K562 (cell line): ENCODE data around the gene AMZ2. TPM values are rescaled to one million over a fixed set of nuclear protein-coding genes. Genes with fewer than 3 reads are reported as not detected.
A peak's percentile ranks its signal among the peaks of the same experiment; 100 is the strongest.

ENCODE experiments used
- ASH1L ChIP-seq: fragments of 450-650 bp; IDR thresholded peaks from 2 replicates; pipeline ENCODE4 v1.6.1; 2018; ENCODE audit warnings: borderline replicate concordance, mild to moderate bottlenecking, low read depth; ENCODE audit not compliant: partially characterized antibody
- CSDE1 ChIP-seq, 2 experiments: fragments of 450-650 bp; IDR thresholded peaks; 2 replicates each; pipeline ENCODE4 v1.6.1; 2016; ENCODE audit warnings: mild to moderate bottlenecking in 1 of 2
- GABPA ChIP-seq: fragments of 200-800 bp; sonication (Bioruptor generic); conservative IDR thresholded peaks from 2 replicates; pipeline ENCODE4 v1.6.1; 2016; ENCODE audit warnings: low read depth, missing genetic modification characterization, missing compliant biosample characterization
- HNRNPL ChIP-seq: fragments of 200-400 bp; formaldehyde crosslinking; IDR thresholded peaks from 2 replicates; pipeline ENCODE4 v1.6.1; 2017; ENCODE audit warnings: low read depth, mild to moderate bottlenecking, low read length
- KLF10 ChIP-seq: fragments of 250-450 bp; sonication (Bioruptor Pico); IDR thresholded peaks from 2 replicates; pipeline ENCODE4 v1.6.1; 2021; ENCODE audit warnings: matching md5 sums
- LCOR ChIP-seq: sonication (generic); formaldehyde crosslinking; IDR thresholded peaks from 2 replicates; pipeline ENCODE4 v1.8.0; 2022; ENCODE audit warnings: mild to moderate bottlenecking, missing genetic modification reagents
- MCM5 ChIP-seq: fragments of 450-650 bp; IDR thresholded peaks from 2 replicates; pipeline ENCODE4 v1.6.1; 2016; ENCODE audit warnings: low read depth
- NFRKB ChIP-seq: fragments of 450-650 bp; IDR thresholded peaks from 2 replicates; pipeline ENCODE4 v1.6.1; 2016; ENCODE audit warnings: low read depth
- NRF1 ChIP-seq, 2 experiments: fragments of 450-650 bp; IDR thresholded peaks in 1 of 2; conservative IDR thresholded peaks in 1 of 2; 2 replicates each; pipeline ENCODE4 v1.6.1; 2014; ENCODE audit warnings: mild to moderate bottlenecking in 2 of 2
- PHTF2 ChIP-seq: fragments of 250-450 bp; sonication (Bioruptor Pico); IDR thresholded peaks from 2 replicates; pipeline ENCODE4 v1.5.0; 2021; ENCODE audit warnings: mild to moderate bottlenecking
- POLR2AphosphoS5 ChIP-seq: IDR thresholded peaks from 2 replicates; pipeline ENCODE4 v1.6.1; 2011; ENCODE audit warnings: mild to moderate bottlenecking, low read depth, low read length, moderate library complexity; ENCODE audit not compliant: control insufficient read depth, insufficient read depth
- RFX5 ChIP-seq: IDR thresholded peaks from 2 replicates; pipeline ENCODE4 v1.6.1; 2011; ENCODE audit warnings: low read depth, mild to moderate bottlenecking, improper control_type of control experiment, low read length
- RREB1 ChIP-seq: fragments of 250-450 bp; sonication (Bioruptor Pico); IDR thresholded peaks from 2 replicates; pipeline ENCODE4 v1.4.0; 2020
- SETDB1 ChIP-seq: IDR thresholded peaks from one replicate; pipeline ENCODE4 v1.6.1; 2012; ENCODE audit warnings: low read length, control low read depth, inconsistent platforms
- SMARCA4 ChIP-seq: fragments of 450-650 bp; IDR thresholded peaks from 2 replicates; pipeline ENCODE4 v1.6.1; 2016
- SRSF1 ChIP-seq: fragments of 200-400 bp; formaldehyde crosslinking; IDR thresholded peaks from 2 replicates; pipeline ENCODE4 v1.6.1; 2017; ENCODE audit warnings: mild to moderate bottlenecking, low read depth, low read length, moderate library complexity
- ZNF311 ChIP-seq: fragments of 250-450 bp; sonication (Bioruptor Pico); IDR thresholded peaks from 2 replicates; pipeline ENCODE4 v1.4.0; 2020; ENCODE audit warnings: mild to moderate bottlenecking, moderate library complexity
- ZNF354B ChIP-seq: fragments of 250-450 bp; sonication (Bioruptor Pico); IDR thresholded peaks from 2 replicates; pipeline ENCODE4 v1.4.0; 2020
- ZNF77 ChIP-seq: fragments of 250-450 bp; sonication (Bioruptor Pico); IDR thresholded peaks from 2 replicates; pipeline ENCODE4 v1.5.0; 2020
- polyA plus RNA-seq, 8 experiments: library from polyadenylated mRNA; depleted of rRNA in 4 of 8; stranded (reverse) in 5 of 8; unstranded in 3 of 8; fragments of >200 nt; fragmentation: Nextera tagmentation in 2 of 8; fragmentation: Illumina TruSeq in 1 of 8; extraction: Ambion mirVana in 2 of 8; extraction: Trizol in 1 of 8; gene quantifications; 2 replicates each; pipeline versions ENCODE4 v1.2.1 to v1.2.3, GENCODE V29; 2011 to 2014; ENCODE audit warnings: inconsistent platforms in 1 of 8, missing spikeins in 1 of 8
- total RNA-seq, 7 experiments: library from RNA; depleted of rRNA in 6 of 7; stranded (reverse); fragments of >200 nt in 6 of 7; fragmentation: Illumina TruSeq in 2 of 7; extraction: Trizol in 2 of 7; gene quantifications; 2 replicates each; pipeline versions ENCODE4 v1.2.1 to v1.2.3, GENCODE V29; 2011 to 2021; ENCODE audit warnings: low replicate concordance in 1 of 7
- TF ChIP-seq, protein P1 (sequence below): sonication (generic); formaldehyde crosslinking; IDR thresholded peaks from 2 replicates; pipeline ENCODE4 v1.8.0; 2022; ENCODE audit warnings: mild to moderate bottlenecking, missing genetic modification reagents
- TF ChIP-seq, protein P2 (sequence below): fragments of 450-650 bp; formaldehyde crosslinking; IDR thresholded peaks from 2 replicates; pipeline ENCODE4 v1.4.0; 2020; ENCODE audit warnings: mild to moderate bottlenecking, moderate library complexity

Gene AMZ2
- total and polyA plus RNA-seq, 9 of the 15 experiments (the other 6 are each of a cell fraction or from before 2014, with no cell fraction given) = 22.6 to 92.2 (median 52.6) TPM

GRCh38 chr17:68291836-68292688 is 44.2 kb downstream of the AMZ2 start (continued):
- TF ChIP-seq RREB1 (CRISPR knock-in tag) = peak; percentile 71; the same call in 1 of the 2 replicates
- TF ChIP-seq, protein P1, sequence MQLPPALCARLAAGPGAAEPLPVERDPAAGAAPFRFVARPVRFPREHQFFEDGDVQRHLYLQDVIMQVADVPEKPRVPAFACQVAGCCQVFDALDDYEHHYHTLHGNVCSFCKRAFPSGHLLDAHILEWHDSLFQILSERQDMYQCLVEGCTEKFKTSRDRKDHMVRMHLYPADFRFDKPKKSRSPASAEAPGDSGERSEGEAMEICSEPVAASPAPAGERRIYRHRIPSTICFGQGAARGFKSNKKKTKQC (CRISPR knock-in tag) = peak; percentile 68; the same call in 1 of the 2 replicates
- no peak for TF ChIP-seq MCM5
- TF ChIP-seq CSDE1 (IDR thresholded peaks at IDR 0.05) = no peak
- no peak for TF ChIP-seq ZNF354B
- peak; percentile 85 to 88 for TF ChIP-seq NRF1 (conservative IDR thresholded peaks at IDR 0.05 in 1 of 2, IDR thresholded peaks at IDR 0.05 in 1 of 2)
- no peak for TF ChIP-seq SRSF1
- no peak for TF ChIP-seq LCOR
- no peak for TF ChIP-seq RFX5
- TF ChIP-seq ZNF77 (CRISPR knock-in tag) = no peak
- no peak for TF ChIP-seq HNRNPL
- no peak for TF ChIP-seq ZNF311 (CRISPR knock-in tag)
- TF ChIP-seq SETDB1 = no peak
- no peak for TF ChIP-seq KLF10 (CRISPR knock-in tag)
- TF ChIP-seq, protein P2, sequence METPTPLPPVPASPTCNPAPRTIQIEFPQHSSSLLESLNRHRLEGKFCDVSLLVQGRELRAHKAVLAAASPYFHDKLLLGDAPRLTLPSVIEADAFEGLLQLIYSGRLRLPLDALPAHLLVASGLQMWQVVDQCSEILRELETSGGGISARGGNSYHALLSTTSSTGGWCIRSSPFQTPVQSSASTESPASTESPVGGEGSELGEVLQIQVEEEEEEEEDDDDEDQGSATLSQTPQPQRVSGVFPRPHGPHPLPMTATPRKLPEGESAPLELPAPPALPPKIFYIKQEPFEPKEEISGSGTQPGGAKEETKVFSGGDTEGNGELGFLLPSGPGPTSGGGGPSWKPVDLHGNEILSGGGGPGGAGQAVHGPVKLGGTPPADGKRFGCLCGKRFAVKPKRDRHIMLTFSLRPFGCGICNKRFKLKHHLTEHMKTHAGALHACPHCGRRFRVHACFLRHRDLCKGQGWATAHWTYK (CRISPR knock-in tag) = no peak
- no peak for TF ChIP-seq PHTF2 (CRISPR knock-in tag)
- no peak for TF ChIP-seq ASH1L
- TF ChIP-seq POLR2AphosphoS5 = no peak
- peak; percentile 76 for TF ChIP-seq GABPA
- TF ChIP-seq SMARCA4 = 0 out of 2 replicates have a peak, but pooled peaks have one; percentile 34
- TF ChIP-seq NFRKB = no peak
